ENCODE results near the gene MYCBPAP.

The MYCBPAP gene

DNA sequence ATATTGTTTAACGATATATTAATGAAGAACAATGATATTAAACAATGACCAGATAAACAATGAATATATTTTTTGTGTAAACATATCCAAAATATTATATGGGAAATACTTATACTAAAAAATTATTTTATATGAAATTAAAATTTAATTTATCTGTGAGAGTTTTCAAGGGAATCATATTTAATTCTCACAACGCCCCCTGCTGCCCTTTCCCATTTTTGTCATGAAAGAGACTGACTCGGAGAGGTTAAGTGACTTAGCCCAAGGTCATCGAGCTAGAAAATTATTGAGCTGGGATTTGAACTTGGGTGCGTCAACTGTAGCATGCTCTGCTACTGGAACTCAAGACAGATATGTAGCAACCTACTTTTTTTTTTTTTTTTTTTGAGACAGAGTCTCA lies 7.2 kb upstream of the MYCBPAP start:
- no peak overlapping the region for H3K4me3 ChIP-seq (ENCODE audit: low read depth, low read length, poor library complexity, severe bottlenecking)
- no peak overlapping the region for H3K4me2 ChIP-seq (ENCODE audit: low read length)
- H3K27ac ChIP-seq (ENCODE audit: low read depth, low read length, poor library complexity, severe bottlenecking), result no peak overlapping the region
- no peak for TF ChIP-seq EZH2 (IDR thresholded peaks at IDR 0.05; ENCODE audit: borderline replicate concordance, low read length)
- TF ChIP-seq, protein P1, sequence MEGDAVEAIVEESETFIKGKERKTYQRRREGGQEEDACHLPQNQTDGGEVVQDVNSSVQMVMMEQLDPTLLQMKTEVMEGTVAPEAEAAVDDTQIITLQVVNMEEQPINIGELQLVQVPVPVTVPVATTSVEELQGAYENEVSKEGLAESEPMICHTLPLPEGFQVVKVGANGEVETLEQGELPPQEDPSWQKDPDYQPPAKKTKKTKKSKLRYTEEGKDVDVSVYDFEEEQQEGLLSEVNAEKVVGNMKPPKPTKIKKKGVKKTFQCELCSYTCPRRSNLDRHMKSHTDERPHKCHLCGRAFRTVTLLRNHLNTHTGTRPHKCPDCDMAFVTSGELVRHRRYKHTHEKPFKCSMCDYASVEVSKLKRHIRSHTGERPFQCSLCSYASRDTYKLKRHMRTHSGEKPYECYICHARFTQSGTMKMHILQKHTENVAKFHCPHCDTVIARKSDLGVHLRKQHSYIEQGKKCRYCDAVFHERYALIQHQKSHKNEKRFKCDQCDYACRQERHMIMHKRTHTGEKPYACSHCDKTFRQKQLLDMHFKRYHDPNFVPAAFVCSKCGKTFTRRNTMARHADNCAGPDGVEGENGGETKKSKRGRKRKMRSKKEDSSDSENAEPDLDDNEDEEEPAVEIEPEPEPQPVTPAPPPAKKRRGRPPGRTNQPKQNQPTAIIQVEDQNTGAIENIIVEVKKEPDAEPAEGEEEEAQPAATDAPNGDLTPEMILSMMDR (IDR thresholded peaks at IDR 0.05; ENCODE audit: low read length), result peak; percentile 37
- H3K9me3 ChIP-seq (ENCODE audit: low read length), result no peaks in the 10 kb centered on the region
- H3K27me3 ChIP-seq (ENCODE audit: insufficient read depth, low read length), result no peaks in the 10 kb centered on the region; the same call in 1 of the 2 replicates
- H4K20me1 ChIP-seq (ENCODE audit: insufficient read depth, low read length), result no peaks in the 10 kb centered on the region
- H3K9me2 ChIP-seq (ENCODE audit: low read depth, low read length), result no peaks in the 10 kb centered on the region
- H3K9ac ChIP-seq (ENCODE audit: low read length), result no peak overlapping the region
- no peaks in the 10 kb centered on the region for H3K36me3 ChIP-seq (ENCODE audit: insufficient read depth, low read length)
- no peaks in the 10 kb centered on the region for H3F3A ChIP-seq (ENCODE audit: insufficient read depth, low read length)
- H3K4me1 ChIP-seq (ENCODE audit: insufficient read depth, low read length, severe bottlenecking), result no peaks in the 10 kb centered on the region
- no peaks in the 10 kb centered on the region for H3K79me2 ChIP-seq (ENCODE audit: insufficient read depth, low read length)
- no peak overlapping the region for H2AFZ ChIP-seq (ENCODE audit: low read length)

DNA sequence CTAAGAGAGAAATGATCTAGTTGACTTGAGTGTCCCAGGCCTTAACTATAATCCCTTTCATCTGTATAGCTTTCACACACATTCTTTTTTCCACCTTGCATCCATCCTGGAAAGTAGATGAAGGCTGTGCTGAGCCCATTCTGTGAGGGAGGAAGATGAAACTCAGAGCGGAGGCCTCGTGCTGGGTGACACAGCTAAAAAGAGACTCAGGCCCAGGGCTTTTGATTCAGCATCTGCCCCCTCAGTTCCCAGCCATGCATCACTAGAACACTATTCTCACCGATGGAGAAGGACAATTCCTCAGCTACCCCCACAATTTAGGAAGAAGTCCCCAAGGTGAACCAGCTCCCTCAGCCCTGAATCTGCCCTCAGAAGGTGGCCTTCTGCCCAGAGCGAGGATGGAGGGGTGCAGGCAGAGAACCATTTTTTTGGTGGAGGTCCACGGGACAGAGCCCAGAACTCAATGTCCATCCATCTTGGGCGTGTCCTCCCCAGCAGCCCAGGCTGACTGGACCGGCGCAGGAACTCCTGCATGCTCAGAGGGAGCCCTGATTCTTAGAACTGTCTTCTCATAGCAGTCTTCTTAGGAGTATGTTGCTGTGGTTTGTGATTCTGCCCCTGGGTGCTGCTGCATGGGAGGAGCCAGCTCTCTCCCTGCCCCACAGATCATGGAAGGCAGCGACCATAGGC lies 5.8 kb upstream of the MYCBPAP start:
- Histone ChIP-seq H3K9me3 (ENCODE audit: low read length) (no peaks in the 10 kb centered on the region), H3K36me3 (ENCODE audit: insufficient read depth, low read length) (no peaks in the 10 kb centered on the region), H3K4me1 (ENCODE audit: insufficient read depth, low read length, severe bottlenecking) (no peaks in the 10 kb centered on the region), H3K9me2 (ENCODE audit: low read depth, low read length) (no peaks in the 10 kb centered on the region), H3F3A (ENCODE audit: insufficient read depth, low read length) (no peaks in the 10 kb centered on the region), H3K4me3 (ENCODE audit: low read depth, low read length, poor library complexity, severe bottlenecking) (no peak overlapping the region), H4K20me1 (ENCODE audit: insufficient read depth, low read length) (no peaks in the 10 kb centered on the region), H3K79me2 (ENCODE audit: insufficient read depth, low read length) (no peaks in the 10 kb centered on the region), H3K27ac (ENCODE audit: low read depth, low read length, poor library complexity, severe bottlenecking) (no peak overlapping the region), H3K4me2 (ENCODE audit: low read length) (no peak overlapping the region), H2AFZ (ENCODE audit: low read length) (no peak overlapping the region), H3K9ac (ENCODE audit: low read length) (no peak overlapping the region), H3K27me3 (ENCODE audit: insufficient read depth, low read length) (peaks cover under 1% of the 10 kb centered on the region; the same call in 1 of the 2 replicates)
- TF ChIP-seq EZH2 (IDR thresholded peaks at IDR 0.05; ENCODE audit: borderline replicate concordance, low read length), result no peak
- TF ChIP-seq, protein P1 (IDR thresholded peaks at IDR 0.05; ENCODE audit: low read length), result no peak

DNA sequence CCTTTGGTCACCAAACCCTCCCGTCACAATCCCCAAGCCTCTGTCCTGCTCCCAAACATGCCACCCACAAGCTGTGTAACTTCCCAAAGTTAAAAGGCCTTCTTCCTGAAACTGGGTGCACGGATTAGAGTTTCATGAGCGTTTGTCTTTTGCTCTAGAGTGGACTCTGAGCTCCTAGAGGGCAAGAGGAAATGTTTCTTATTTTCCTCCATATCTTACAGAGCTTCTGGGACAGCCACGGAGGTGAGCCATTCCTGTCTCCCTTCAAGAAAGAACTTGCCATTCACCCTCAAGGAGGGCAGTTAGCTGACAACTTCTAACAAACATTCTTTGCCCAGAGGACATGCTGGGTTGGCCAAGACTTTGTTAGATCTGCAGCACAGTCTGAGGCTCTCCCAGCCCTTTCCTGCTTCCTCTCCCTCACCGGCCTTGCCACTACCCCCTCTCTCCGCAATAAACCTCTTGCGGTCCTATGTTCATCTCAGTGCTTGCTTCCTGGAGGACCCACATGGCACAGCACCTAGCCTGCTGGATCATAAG lies 2.6 kb upstream of the MYCBPAP start:
- no peaks in the 10 kb centered on the region for H3K79me2 ChIP-seq (ENCODE audit: insufficient read depth, low read length)
- H3K9me2 ChIP-seq (ENCODE audit: low read depth, low read length), result no peaks in the 10 kb centered on the region
- no peaks in the 10 kb centered on the region for H3K36me3 ChIP-seq (ENCODE audit: insufficient read depth, low read length)
- H3K27ac ChIP-seq (ENCODE audit: low read depth, low read length, poor library complexity, severe bottlenecking), result no peak overlapping the region
- no peak overlapping the region for H3K4me2 ChIP-seq (ENCODE audit: low read length)
- H3K27me3 ChIP-seq (ENCODE audit: insufficient read depth, low read length), result peaks cover 5% of the 10 kb centered on the region; the same call in 1 of the 2 replicates
- TF ChIP-seq, protein P1 (IDR thresholded peaks at IDR 0.05; ENCODE audit: low read length), result no peak
- no peak overlapping the region for H3K9ac ChIP-seq (ENCODE audit: low read length)
- peaks cover 7% of the 10 kb centered on the region for H3K4me1 ChIP-seq (ENCODE audit: insufficient read depth, low read length, severe bottlenecking)
- no peaks in the 10 kb centered on the region for H3K9me3 ChIP-seq (ENCODE audit: low read length)
- H3K4me3 ChIP-seq (ENCODE audit: low read depth, low read length, poor library complexity, severe bottlenecking), result no peak overlapping the region
- H4K20me1 ChIP-seq (ENCODE audit: insufficient read depth, low read length), result no peaks in the 10 kb centered on the region
- no peak overlapping the region for H2AFZ ChIP-seq (ENCODE audit: low read length)
- no peaks in the 10 kb centered on the region for H3F3A ChIP-seq (ENCODE audit: insufficient read depth, low read length)
